ENCODE results near the gene TBC1D20. TPM values are rescaled to one million over a fixed set of nuclear protein-coding genes. Genes with fewer than 3 reads are reported as not detected.
A peak's percentile ranks its signal among the peaks of the same experiment; 100 is the strongest.

The TBC1D20 gene
- total RNA-seq, 1 donor = 34.4 TPM

GRCh38 chr20:497979-498378 is 35.6 kb upstream of the TBC1D20 start:
- DNase-seq (ENCODE audit: low read depth) = no peak
- TF ChIP-seq, protein P1, sequence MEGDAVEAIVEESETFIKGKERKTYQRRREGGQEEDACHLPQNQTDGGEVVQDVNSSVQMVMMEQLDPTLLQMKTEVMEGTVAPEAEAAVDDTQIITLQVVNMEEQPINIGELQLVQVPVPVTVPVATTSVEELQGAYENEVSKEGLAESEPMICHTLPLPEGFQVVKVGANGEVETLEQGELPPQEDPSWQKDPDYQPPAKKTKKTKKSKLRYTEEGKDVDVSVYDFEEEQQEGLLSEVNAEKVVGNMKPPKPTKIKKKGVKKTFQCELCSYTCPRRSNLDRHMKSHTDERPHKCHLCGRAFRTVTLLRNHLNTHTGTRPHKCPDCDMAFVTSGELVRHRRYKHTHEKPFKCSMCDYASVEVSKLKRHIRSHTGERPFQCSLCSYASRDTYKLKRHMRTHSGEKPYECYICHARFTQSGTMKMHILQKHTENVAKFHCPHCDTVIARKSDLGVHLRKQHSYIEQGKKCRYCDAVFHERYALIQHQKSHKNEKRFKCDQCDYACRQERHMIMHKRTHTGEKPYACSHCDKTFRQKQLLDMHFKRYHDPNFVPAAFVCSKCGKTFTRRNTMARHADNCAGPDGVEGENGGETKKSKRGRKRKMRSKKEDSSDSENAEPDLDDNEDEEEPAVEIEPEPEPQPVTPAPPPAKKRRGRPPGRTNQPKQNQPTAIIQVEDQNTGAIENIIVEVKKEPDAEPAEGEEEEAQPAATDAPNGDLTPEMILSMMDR (IDR thresholded peaks at IDR 0.05; ENCODE audit: insufficient read depth, low read length) = no peak
- no peak overlapping the region for H3K4me3 ChIP-seq (ENCODE audit: low read depth, low read length)

GRCh38 chr20:496126-496696 is 33.9 kb upstream of the TBC1D20 start:
- DNase-seq (ENCODE audit: low read depth) = peak; percentile 43
- TF ChIP-seq, protein P1 (IDR thresholded peaks at IDR 0.05; ENCODE audit: insufficient read depth, low read length) = no peak
- H3K4me3 ChIP-seq (ENCODE audit: low read depth, low read length) = no peak overlapping the region

DNA sequence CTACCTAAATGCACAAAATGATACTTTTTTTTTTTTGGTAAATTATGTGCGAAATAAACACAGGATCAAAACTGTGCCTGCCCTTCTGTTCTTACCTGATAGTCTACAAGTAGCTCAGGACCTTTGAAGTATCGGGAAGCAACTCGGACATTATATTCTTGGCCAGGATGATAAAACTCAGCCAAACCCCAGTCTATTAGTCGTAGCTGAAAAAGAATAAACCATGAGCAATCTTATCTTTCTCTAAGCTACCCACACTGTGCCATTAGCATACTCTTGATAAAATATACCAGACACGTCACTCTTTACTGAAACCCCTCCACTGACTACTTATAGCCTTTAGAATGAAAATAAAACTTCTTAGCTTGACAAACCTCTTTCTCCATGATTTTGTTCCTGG is 29.8 kb upstream of the TBC1D20 start:
- no peak for DNase-seq (ENCODE audit: low read depth)
- TF ChIP-seq, protein P1 (IDR thresholded peaks at IDR 0.05; ENCODE audit: insufficient read depth, low read length) = no peak
- no peak overlapping the region for H3K4me3 ChIP-seq (ENCODE audit: low read depth, low read length)

DNA sequence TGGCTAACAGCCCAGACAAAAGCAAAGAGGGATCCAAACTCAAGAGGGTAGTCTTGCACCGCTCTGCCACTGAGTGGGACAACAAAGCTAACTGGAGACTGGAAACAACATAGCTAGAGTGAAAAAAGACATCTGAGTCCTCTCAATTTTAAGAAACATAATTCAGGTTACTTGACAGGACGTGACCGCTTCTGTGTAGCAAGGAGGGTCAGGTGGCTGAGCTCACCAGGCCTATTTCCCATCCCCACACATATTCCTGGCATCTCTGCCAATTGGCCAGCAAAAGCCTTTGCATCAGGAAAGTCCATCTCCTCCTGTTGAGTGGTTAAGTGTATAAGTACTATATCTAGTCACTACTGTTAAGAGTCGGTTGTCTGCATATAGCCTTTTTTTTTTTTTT is 25.3 kb upstream of the TBC1D20 start:
- TF ChIP-seq, protein P1 (IDR thresholded peaks at IDR 0.05; ENCODE audit: insufficient read depth, low read length) = no peak
- H3K4me3 ChIP-seq (ENCODE audit: low read depth, low read length) = no peak overlapping the region
- DNase-seq (ENCODE audit: low read depth) = no peak

- no peak for DNase-seq (ENCODE audit: low read depth)
- H3K4me3 ChIP-seq (ENCODE audit: low read depth, low read length) = no peak overlapping the region
- TF ChIP-seq, protein P1 (IDR thresholded peaks at IDR 0.05; ENCODE audit: insufficient read depth, low read length) = no peak
These were observed 21.7 kb upstream of the TBC1D20 start for GRCh38 chr20:483815-484644.

GRCh38 chr20:481167-481566 is 18.8 kb upstream of the TBC1D20 start:
- TF ChIP-seq, protein P1 (IDR thresholded peaks at IDR 0.05; ENCODE audit: insufficient read depth, low read length) = no peak
- no peak for DNase-seq (ENCODE audit: low read depth)
- no peak overlapping the region for H3K4me3 ChIP-seq (ENCODE audit: low read depth, low read length)

All from fibroblast of the aortic adventitia (primary cell).